Raji (cell line): Measurements from ENCODE around the gene PCA3.

ENCODE experiments used
- POLR2A ChIP-seq: IDR thresholded peaks from 2 replicates; pipeline ENCODE4 v1.6.1; 2011; ENCODE audit warnings: low read depth, low read length, control low read depth; ENCODE audit not compliant: insufficient read depth

PCA3 gene

DNA sequence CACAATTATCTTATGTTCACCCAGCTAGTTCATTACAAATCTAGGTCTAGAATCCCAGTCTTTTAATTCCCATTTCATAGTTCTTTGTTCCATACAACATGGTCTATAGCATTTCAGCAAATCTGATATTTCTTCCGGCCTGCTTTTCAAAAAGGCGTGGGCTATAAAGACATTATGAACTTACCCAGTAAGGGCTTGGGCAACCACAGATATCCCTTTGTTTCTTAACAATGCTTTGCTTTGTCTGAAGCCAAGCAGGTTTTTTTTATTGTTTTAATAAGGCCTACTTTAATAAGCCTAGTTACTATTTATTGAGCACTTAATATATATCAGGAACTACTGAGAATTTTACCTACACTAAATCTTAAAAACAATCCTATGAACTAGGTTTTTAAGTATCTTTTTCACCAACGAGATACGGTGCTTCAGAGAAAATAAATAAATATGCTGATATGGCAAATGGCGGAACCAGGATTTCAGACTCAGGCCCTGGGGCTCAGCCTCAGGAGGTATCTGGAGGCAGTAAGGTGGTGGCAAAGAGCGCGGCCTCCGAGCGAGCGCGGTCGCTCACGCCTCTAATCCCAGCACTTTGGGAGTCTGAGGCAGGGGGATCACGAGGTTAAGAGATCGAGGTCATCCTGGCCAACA lies 29.7 kb downstream of the PCA3 start:
- TF ChIP-seq POLR2A, result no peak

DNA sequence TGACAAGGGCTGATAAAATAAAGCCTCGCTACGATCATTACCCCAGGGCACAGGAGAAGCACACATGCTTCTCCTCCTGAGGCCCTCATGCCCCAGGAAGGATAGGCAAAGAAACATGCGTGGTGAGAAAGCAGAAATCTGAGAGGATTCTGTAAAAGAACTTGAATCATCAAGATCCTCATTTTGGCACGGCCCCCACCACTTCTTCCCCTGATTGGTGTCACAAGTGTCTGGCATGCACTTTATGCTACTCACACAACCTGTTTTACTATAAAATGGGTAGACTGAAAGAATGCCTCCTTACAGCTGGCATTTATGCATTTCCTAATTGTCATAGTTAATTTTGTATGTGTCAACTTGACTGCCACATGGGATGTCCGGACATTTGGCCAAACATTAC lies 32.1 kb downstream of the PCA3 start:
- no peak for TF ChIP-seq POLR2A

- TF ChIP-seq POLR2A, result no peak
Observed at GRCh38 chr9:76798527-76798926, 34.3 kb downstream of the PCA3 start.

GRCh38 chr9:76799473-76799872 lies 35.2 kb downstream of the PCA3 start:
- no peak for TF ChIP-seq POLR2A

- no peak for TF ChIP-seq POLR2A
Observed at GRCh38 chr9:76800901-76801300, 36.7 kb downstream of the PCA3 start.

GRCh38 chr9:76803083-76803482 lies 38.8 kb downstream of the PCA3 start:
- no peak for TF ChIP-seq POLR2A

DNA sequence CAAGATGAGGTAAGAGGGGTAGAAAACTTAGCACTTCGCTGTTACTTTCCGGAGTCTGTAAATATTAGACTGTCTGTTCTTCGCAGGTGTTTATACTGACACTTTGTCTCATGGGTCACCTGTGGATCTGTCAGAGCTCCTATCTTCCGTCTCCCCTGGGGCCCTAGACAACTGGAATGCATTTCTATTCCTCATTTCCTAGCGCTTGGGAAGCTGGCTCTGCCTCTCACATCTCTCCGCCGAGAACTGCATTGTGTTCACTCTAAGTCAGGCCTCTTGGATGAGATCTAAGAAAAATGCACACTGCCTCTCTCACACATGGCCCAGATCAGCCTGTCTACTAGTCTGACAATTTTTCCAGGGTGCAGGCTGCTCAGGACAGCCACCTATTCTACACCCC lies 39.5 kb downstream of the PCA3 start:
- no peak for TF ChIP-seq POLR2A

- no peak for TF ChIP-seq POLR2A
Observed at GRCh38 chr9:76808636-76809035, 44.4 kb downstream of the PCA3 start.

DNA sequence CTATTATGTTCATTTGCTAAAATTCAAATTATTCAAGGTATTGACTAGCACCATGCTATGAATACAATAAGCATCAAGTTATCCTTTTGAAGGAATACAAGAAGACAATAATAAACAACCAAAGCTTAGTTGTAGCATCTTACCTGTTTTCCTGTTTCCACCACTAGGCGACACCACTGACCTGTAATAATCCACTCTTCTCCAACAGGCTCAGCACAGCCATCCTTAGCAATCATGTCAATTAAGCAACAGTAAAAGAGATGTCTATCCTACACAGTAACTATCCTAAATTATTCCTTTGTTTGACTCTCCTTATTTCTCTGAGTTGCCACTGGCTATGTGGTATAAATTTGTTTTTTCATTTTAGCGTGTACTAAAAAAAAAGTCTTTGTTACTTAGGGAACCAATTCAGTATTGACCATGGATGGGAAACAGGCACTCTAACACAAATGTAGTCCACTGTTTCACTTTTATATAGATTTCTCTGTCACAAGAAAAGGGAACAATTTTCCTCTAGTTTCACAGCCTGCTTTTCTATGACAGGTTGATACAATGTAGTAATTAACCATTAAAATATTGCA lies 46.2 kb downstream of the PCA3 start:
- no peak for TF ChIP-seq POLR2A

DNA sequence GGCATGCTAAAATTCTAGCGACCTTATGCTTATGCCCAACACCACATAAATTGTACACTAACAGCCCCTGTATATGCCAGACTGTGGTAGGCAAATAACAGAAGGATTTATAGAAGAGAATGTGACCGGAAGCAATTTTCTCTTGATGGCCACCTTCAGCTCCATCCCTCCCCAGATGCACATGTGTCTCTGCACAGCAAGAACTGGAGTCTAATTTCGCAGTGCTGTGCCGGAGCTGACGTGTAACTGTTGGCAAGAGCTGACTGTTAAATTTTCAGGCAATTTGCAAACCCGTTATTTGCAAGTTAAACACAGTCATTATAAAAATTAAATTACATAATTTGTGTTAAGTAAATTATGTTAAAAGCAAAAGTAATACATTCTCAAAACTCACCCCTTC lies 48.4 kb downstream of the PCA3 start:
- TF ChIP-seq POLR2A, result no peak

GRCh38 chr9:76817489-76817888 lies 53.3 kb downstream of the PCA3 start:
- no peak for TF ChIP-seq POLR2A

DNA sequence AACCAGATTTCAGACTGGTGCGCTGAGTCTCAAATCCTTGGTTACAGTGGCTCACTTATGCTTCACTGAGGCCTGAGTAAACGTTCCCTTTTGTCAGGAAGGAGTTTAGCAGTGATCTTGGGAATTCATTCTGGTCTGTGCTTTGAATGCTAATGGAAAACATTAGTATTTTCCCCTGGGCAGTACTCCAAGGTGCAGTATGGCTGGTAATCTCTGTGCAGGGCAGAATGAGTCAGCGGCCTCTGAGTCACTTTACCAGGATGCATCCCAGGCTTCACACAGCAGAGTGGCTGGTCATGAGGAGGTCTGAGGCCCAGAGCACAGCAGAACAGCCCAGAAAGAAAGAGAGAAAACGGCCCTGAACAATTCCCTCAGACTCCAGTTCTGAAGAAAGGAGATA lies 54.0 kb downstream of the PCA3 start:
- TF ChIP-seq POLR2A, result no peak

GRCh38 chr9:76820431-76820830 lies 56.2 kb downstream of the PCA3 start:
- TF ChIP-seq POLR2A, result no peak

- no peak for TF ChIP-seq POLR2A
Observed at GRCh38 chr9:76827296-76828080, 63.2 kb downstream of the PCA3 start.

- no peak for TF ChIP-seq POLR2A
Observed at GRCh38 chr9:76828447-76828846, 64.2 kb downstream of the PCA3 start.

- no peak for TF ChIP-seq POLR2A
Observed at GRCh38 chr9:76835571-76836283, 71.5 kb downstream of the PCA3 start.
